Neutrophil (primary cell): ENCODE measurements around the gene RBMS1.

Experiments
- H3K27ac ChIP-seq: fragments of 200-600 bp; sonication (generic); 2 replicates; pipeline ENCODE4 v1.5.1; 2016; ENCODE audit warnings: mild to moderate bottlenecking, moderate library complexity
- H3K27me3 ChIP-seq: fragments of 200-600 bp; sonication (generic); 2 replicates; pipeline ENCODE4 v1.6.0; 2016; ENCODE audit warnings: mild to moderate bottlenecking
- H3K36me3 ChIP-seq: fragments of 200-600 bp; sonication (generic); 2 replicates; pipeline ENCODE4 v1.5.1; 2017
- H3K4me1 ChIP-seq, 2 experiments: fragments of 200-600 bp in 1 of 2; sonication (generic) in 1 of 2; 1 replicate in 1 of 2; 2 replicates in 1 of 2; pipeline versions ENCODE4 v1.5.1 to v1.6.1; 2013 to 2016; ENCODE audit warnings: low read depth in 1 of 2, low read length in 1 of 2, mild to moderate bottlenecking in 1 of 2, moderate library complexity in 1 of 2; ENCODE audit not compliant: control insufficient read depth in 1 of 2, insufficient read depth in 1 of 2
- H3K4me3 ChIP-seq, 2 experiments: fragments of 200-600 bp in 1 of 2; sonication (generic) in 1 of 2; 1 replicate in 1 of 2; 2 replicates in 1 of 2; pipeline ENCODE4 v1.5.1; 2013 to 2016; ENCODE audit warnings: low read depth in 1 of 2, low read length in 1 of 2, mild to moderate bottlenecking in 1 of 2, moderate library complexity in 1 of 2
- H3K9me3 ChIP-seq: fragments of 200-600 bp; sonication (generic); 2 replicates; pipeline ENCODE4 v1.5.1; 2016
- CTCF ChIP-seq: fragments of 200-600 bp; sonication (generic); IDR thresholded peaks from 2 replicates; pipeline ENCODE4 v1.5.1; 2016; ENCODE audit warnings: antibody characterized with exemption

The RBMS1 gene

DNA sequence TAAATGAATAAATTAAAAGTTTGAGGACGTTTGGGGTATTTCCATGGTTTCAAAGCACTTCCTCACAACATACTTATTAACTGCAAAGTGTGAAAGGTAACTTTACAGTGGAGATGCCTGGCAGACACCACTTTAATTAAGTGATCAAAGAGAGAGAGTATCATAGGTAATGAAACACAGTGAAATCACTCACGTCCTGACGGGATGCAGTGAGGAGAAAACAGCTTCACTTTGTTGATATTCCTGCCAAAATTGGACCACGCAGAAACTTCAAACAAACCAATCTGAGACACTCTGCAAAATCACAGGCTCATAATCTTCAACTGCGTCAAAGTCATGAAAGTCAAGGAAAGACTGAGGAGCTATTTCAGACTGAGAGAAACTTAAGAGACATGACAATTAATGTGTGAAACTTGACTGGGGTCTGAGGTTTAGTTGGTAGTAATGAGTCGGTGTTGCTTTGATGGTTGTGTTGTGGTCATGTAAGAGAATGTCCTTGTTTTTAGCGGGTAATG is 227.5 kb downstream of the RBMS1 start:
- peaks cover 6% of the 10 kb centered on the region for H3K36me3 ChIP-seq
- no peak overlapping the region for H3K27ac ChIP-seq
- peaks cover 13 to 14% of the 10 kb centered on the region in 2 experiments for H3K4me1 ChIP-seq
- no peak overlapping the region for H3K4me3 ChIP-seq
- no peaks in the 10 kb centered on the region for H3K9me3 ChIP-seq
- TF ChIP-seq CTCF = no peak
- H3K27me3 ChIP-seq = no peaks in the 10 kb centered on the region

DNA sequence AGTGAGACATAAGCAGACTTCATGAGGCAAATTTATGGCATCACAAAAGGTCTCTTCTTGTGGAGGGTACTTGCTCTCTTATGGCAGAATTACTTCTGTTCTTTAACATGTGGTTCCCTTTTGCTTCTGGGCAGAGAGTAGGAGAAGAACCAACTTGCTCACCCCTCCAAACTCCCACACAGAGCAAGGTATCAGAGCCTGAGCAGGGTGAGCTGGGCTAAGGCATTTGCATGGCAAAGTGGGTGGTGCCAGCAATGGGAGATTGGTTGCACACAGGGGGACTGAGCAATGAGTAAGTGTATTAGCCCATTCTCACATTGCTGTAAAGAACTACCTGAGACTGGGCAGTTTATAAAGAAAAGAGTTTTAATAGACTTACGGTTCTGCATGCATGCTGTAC is 229.3 kb downstream of the RBMS1 start:
- TF ChIP-seq CTCF = no peak
- Histone ChIP-seq H3K9me3 (no peaks in the 10 kb centered on the region), H3K27ac (no peak overlapping the region), H3K4me3 (no peak overlapping the region), H3K4me1 (peaks cover 2 to 3% of the 10 kb centered on the region in 2 experiments), H3K36me3 (no peaks in the 10 kb centered on the region), H3K27me3 (no peaks in the 10 kb centered on the region)

- no peaks in the 10 kb centered on the region for H3K9me3 ChIP-seq
- no peaks in the 10 kb centered on the region for H3K4me1 ChIP-seq
- no peaks in the 10 kb centered on the region for H3K36me3 ChIP-seq
- H3K4me3 ChIP-seq = no peak overlapping the region
- no peak overlapping the region for H3K27ac ChIP-seq
- no peak for TF ChIP-seq CTCF
- H3K27me3 ChIP-seq = no peaks in the 10 kb centered on the region
These were observed 231.9 kb downstream of the RBMS1 start for GRCh38 chr2:160261732-160262131.

DNA sequence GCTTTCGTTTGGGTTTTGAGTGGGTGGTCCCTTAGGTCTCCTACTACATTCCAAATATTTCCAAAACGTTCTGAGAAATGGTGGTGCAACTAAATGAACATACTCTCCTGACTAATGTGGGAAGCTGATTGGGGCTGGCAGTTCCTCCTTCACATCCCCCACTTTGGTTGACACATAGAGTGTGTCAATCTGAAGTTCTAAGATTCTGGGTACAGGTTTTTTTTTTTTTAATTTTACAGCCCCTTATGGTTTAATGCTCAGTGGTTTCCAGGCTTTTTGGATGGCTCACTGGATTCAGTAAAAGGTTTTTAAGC is 235.2 kb downstream of the RBMS1 start:
- Histone ChIP-seq H3K4me1 (no peaks in the 10 kb centered on the region), H3K36me3 (no peaks in the 10 kb centered on the region), H3K27ac (no peak overlapping the region), H3K9me3 (no peaks in the 10 kb centered on the region), H3K27me3 (no peaks in the 10 kb centered on the region), H3K4me3 (no peak overlapping the region)
- no peak for TF ChIP-seq CTCF

GRCh38 chr2:160257743-160258491 is 235.7 kb downstream of the RBMS1 start:
- H3K27ac ChIP-seq = no peak overlapping the region
- TF ChIP-seq CTCF = no peak
- no peaks in the 10 kb centered on the region for H3K27me3 ChIP-seq

More at GRCh38 chr2:160257743-160258491, 235.7 kb downstream of the RBMS1 start:
- H3K4me3 ChIP-seq = no peak overlapping the region
- H3K9me3 ChIP-seq = no peaks in the 10 kb centered on the region
- H3K4me1 ChIP-seq = no peaks in the 10 kb centered on the region
- H3K36me3 ChIP-seq = no peaks in the 10 kb centered on the region
